Left hindlimb (tissue), 1 donor: ENCODE data around the gene MAPK8IP1.
"Not testable (repeated sequence)": the region's sequence is repeated elsewhere in the genome, so short reads cannot be mapped to it uniquely, and the experiment has no call there.

Experiments
- DNase-seq: peaks from one replicate; pipeline ENCODE4 v3.0.0-alpha.2; 2018

The MAPK8IP1 gene

GRCh38 chr11:45894555-45895247 lies 9.2 kb downstream of the MAPK8IP1 start:
- DNase-seq: no peak

GRCh38 chr11:45895553-45896259 lies 10.3 kb downstream of the MAPK8IP1 start:
- DNase-seq: no peak

- peak; percentile 75 for DNase-seq
Measured at GRCh38 chr11:45896422-45896984, 11.1 kb downstream of the MAPK8IP1 start.

GRCh38 chr11:45897556-45897955 lies 12.1 kb downstream of the MAPK8IP1 start:
- DNase-seq: no peak

- no peak for DNase-seq
Measured at GRCh38 chr11:45899086-45899447, 13.6 kb downstream of the MAPK8IP1 start.

- DNase-seq: peak; percentile 93
Measured at GRCh38 chr11:45899448-45900174, 14.2 kb downstream of the MAPK8IP1 start.

GRCh38 chr11:45900175-45900800 lies 14.8 kb downstream of the MAPK8IP1 start:
- not testable (repeated sequence) for DNase-seq

- no peak for DNase-seq
Measured at GRCh38 chr11:45900916-45901617, 15.6 kb downstream of the MAPK8IP1 start.

GRCh38 chr11:45901626-45902025 lies 16.2 kb downstream of the MAPK8IP1 start:
- DNase-seq: no peak

- DNase-seq: no peak
Measured at GRCh38 chr11:45902452-45903380, 17.3 kb downstream of the MAPK8IP1 start.

- no peak for DNase-seq
Measured at GRCh38 chr11:45904309-45904915, 19.0 kb downstream of the MAPK8IP1 start.

GRCh38 chr11:45905095-45905494 lies 19.6 kb downstream of the MAPK8IP1 start:
- DNase-seq: no peak

- not testable (repeated sequence) for DNase-seq
Measured at GRCh38 chr11:45905576-45905975, 20.1 kb downstream of the MAPK8IP1 start.

GRCh38 chr11:45906096-45906682 lies 20.7 kb downstream of the MAPK8IP1 start:
- no peak for DNase-seq

GRCh38 chr11:45906965-45907611 lies 21.6 kb downstream of the MAPK8IP1 start, which contains the start of gene FREY1:
FREY1 (minus strand) TSS chr11:45907271; CDS start chr11:45907245, 26 bp downstream.
- no peak for DNase-seq

- no peak for DNase-seq
Measured at GRCh38 chr11:45907911-45908370, 22.5 kb downstream of the MAPK8IP1 start.

GRCh38 chr11:45909594-45910475 lies 24.4 kb downstream of the MAPK8IP1 start:
- no peak for DNase-seq

- DNase-seq: no peak
Measured at GRCh38 chr11:45910623-45911022, 25.2 kb downstream of the MAPK8IP1 start.
